Measurements from ENCODE around the gene PROCR. TPM values are rescaled to one million over a fixed set of nuclear protein-coding genes. Genes with fewer than 3 reads are reported as not detected.
A peak's percentile ranks its signal among the peaks of the same experiment; 100 is the strongest.
"Not testable (repeated sequence)": the region's sequence is repeated elsewhere in the genome, so short reads cannot be mapped to it uniquely, and the experiment has no call there.

PROCR gene
- total RNA-seq, 2 experiments from 2014 or later, result 1.5 to 2.4 TPM

GRCh38 chr20:35146299-35146919 lies 25.5 kb upstream of the PROCR start:
- peak; percentile 18 for ATAC-seq
- H3K4me3 Mint-ChIP-seq, result peak overlapping the region; percentile 93
- H3K27ac Mint-ChIP-seq, result peak overlapping the region; percentile 90
- DNase-seq, result peak; percentile 49
- CTCF ChIA-PET, result interaction anchor here (0.8 to 3.9 kb wide), 23 partner anchors 11 to 301 kb away, joined by 3 to 35 read pairs (median 4); partner anchors contain the start of genes GGT7, MMP24OS and PROCR
- peaks cover 31% of the 10 kb centered on the region for H3K4me1 Mint-ChIP-seq
- no peaks in the 10 kb centered on the region for H3K27me3 Mint-ChIP-seq
- no peaks in the 10 kb centered on the region for H3K9me3 Mint-ChIP-seq (ENCODE audit: low read depth)
- H3K36me3 Mint-ChIP-seq, result peaks cover 7% of the 10 kb centered on the region

- H3K4me3 Mint-ChIP-seq, result peak within 1 kb of the TSS; percentile 93
- no peaks in the 10 kb centered on the region for H3K9me3 Mint-ChIP-seq (ENCODE audit: low read depth)
- peaks cover 5% of the 10 kb centered on the region for H3K36me3 Mint-ChIP-seq
- peak; percentile 96 for DNase-seq
- peak; percentile 95 for ATAC-seq
- peaks cover 31% of the 10 kb centered on the region for H3K4me1 Mint-ChIP-seq
- H3K27me3 Mint-ChIP-seq, result no peaks in the 10 kb centered on the region
- peak within 1 kb of the TSS; percentile 90 for H3K27ac Mint-ChIP-seq
- CTCF ChIA-PET, result interaction anchor here (0.6 to 3.9 kb wide), 25 partner anchors 10 to 301 kb away, joined by 3 to 35 read pairs (median 4); partner anchors contain the start of genes GGT7 and MMP24OS
Observed at GRCh38 chr20:35146920-35147574, 24.8 kb upstream of the PROCR start, which contains the start of gene EDEM2. TSS of gene EDEM2 (minus strand) at chr20:35147336. CDS start at chr20:35147258, 78 bp downstream.

DNA sequence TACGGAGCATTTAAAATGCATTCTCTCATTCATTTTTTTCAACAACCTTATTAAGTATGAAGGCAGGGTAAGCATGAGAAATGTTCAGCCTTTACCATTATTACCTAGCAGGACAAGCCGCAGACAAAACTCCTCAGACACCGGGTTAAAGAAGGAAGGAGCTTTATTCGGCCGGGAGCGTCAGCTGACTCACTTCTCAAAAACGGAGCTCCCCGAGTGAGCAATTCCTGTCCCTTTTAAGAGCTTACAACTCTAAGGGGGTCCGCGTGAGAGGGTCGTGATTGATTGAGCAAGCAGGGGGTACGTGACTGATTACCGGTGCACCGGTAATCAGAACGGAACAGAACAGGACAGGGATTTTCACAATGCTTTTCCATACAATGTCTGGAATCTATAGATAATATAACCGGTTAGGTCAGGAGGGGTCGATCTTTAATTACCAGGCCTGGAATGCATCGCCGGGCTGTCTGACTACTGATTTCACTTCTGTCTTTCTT lies 24.2 kb upstream of the PROCR start:
- Mint-ChIP-seq H3K4me1 (peaks cover 31% of the 10 kb centered on the region), H3K27ac (peak overlapping the region; percentile 90), H3K4me3 (peak overlapping the region; percentile 93)
- peak; percentile 24 for ATAC-seq
- not testable (repeated sequence) for H3K27me3 Mint-ChIP-seq; DNase-seq; H3K36me3 Mint-ChIP-seq; H3K9me3 Mint-ChIP-seq (ENCODE audit: low read depth)
- CTCF ChIA-PET, result interaction anchor here (0.6 to 3.9 kb wide), 18 partner anchors 9 to 300 kb away, joined by 3 to 35 read pairs (median 4); partner anchors contain the start of gene MMP24OS

DNA sequence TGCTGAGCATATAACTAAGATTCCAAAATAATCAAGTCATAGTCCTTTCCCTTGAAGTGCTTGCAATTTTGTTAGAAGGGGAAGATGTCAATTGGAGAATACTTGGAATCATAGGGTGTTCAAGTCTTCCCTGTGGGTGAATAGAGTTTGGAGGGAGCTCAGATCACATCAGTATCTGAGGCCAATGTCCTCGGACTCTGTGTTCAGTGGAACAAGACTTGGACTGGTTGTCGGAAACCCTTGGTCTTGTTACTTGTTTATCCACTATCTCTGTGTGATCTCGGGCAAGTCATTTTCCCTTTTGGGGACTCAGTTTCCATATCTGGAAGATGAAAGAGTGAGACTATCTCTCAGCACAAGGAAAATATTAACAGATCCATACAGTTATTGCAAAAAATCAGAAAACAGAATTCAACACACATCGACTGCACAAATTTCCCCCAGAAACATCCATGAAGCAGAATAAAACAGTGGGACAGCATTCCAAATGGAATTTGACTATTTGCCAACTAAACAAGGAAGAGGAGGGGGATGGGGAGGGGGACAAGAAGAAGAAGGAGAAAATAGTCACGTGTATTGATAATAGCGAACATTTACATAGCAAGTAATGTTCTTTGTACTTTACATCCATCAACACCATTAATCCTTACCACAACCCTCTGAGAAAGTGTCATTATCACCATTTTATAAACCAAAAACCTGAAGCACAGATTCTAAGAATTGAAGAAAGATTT lies 20.9 kb upstream of the PROCR start:
- no peak overlapping the region for H3K27ac Mint-ChIP-seq
- ATAC-seq (no peak), DNase-seq (no peak)
- CTCF ChIA-PET, result no interaction called here
- H3K27me3 Mint-ChIP-seq, result no peaks in the 10 kb centered on the region
- peaks cover 19% of the 10 kb centered on the region for H3K4me1 Mint-ChIP-seq
- no peaks in the 10 kb centered on the region for H3K36me3 Mint-ChIP-seq
- no peak overlapping the region for H3K4me3 Mint-ChIP-seq
- H3K9me3 Mint-ChIP-seq (ENCODE audit: low read depth), result no peaks in the 10 kb centered on the region

- Mint-ChIP-seq H3K36me3 (no peaks in the 10 kb centered on the region), H3K27ac (no peak overlapping the region), H3K4me3 (no peak overlapping the region), H3K9me3 (ENCODE audit: low read depth) (no peaks in the 10 kb centered on the region), H3K4me1 (peaks cover 16% of the 10 kb centered on the region), H3K27me3 (no peaks in the 10 kb centered on the region)
- ATAC-seq (no peak), DNase-seq (no peak)
- CTCF ChIA-PET, result interaction anchor here (1.0 kb wide), 1 partner anchor 38 kb away, joined by 3 read pairs; no protein-coding TSS in a partner anchor
Observed at GRCh38 chr20:35151736-35152135, 20.1 kb upstream of the PROCR start.

- Mint-ChIP-seq H3K4me3 (no peak overlapping the region), H3K36me3 (no peaks in the 10 kb centered on the region), H3K4me1 (peaks cover 6% of the 10 kb centered on the region), H3K27me3 (no peaks in the 10 kb centered on the region), H3K9me3 (ENCODE audit: low read depth) (no peaks in the 10 kb centered on the region), H3K27ac (peak overlapping the region; percentile 33)
- CTCF ChIA-PET, result no interaction called here
- DNase-seq (no peak), ATAC-seq (no peak)
Observed at GRCh38 chr20:35155936-35156335, 15.9 kb upstream of the PROCR start.

- no peak for ATAC-seq
- H3K4me3 Mint-ChIP-seq, result no peak overlapping the region
- CTCF ChIA-PET, result interaction anchor here (1.3 to 1.5 kb wide), 2 partner anchors 10 to 12 kb away, joined by 3 to 4 read pairs; partner anchors contain the start of gene EDEM2
- no peaks in the 10 kb centered on the region for H3K9me3 Mint-ChIP-seq (ENCODE audit: low read depth)
- H3K4me1 Mint-ChIP-seq, result peaks cover 13% of the 10 kb centered on the region
- no peaks in the 10 kb centered on the region for H3K27me3 Mint-ChIP-seq
- DNase-seq, result no peak
- no peaks in the 10 kb centered on the region for H3K36me3 Mint-ChIP-seq
- H3K27ac Mint-ChIP-seq, result no peak overlapping the region
Observed at GRCh38 chr20:35156978-35157377, 14.9 kb upstream of the PROCR start.

DNA sequence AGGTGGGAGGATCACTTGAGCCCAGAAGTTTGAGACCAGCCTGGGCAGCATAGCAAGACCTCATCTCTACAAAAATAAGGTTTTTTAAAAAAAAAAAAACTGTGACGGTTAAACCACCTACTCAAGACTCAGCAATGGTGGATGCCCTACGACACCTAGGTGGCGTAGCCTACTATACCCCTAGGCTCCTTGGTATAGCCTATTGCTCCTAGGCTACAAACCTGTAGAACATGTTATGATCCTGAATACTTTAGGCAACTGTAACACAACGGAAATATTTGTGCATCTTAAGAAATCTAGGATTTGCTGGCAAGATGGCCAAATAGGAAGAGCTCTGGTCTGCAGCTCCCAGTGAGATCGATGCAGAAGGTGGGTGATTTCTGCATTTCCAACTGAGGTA lies 11.5 kb upstream of the PROCR start:
- ATAC-seq; DNase-seq; H3K36me3 Mint-ChIP-seq; H3K9me3 Mint-ChIP-seq (ENCODE audit: low read depth); H3K27me3 Mint-ChIP-seq; H3K4me3 Mint-ChIP-seq: not testable (repeated sequence)
- CTCF ChIA-PET, result interaction anchor here (3.0 kb wide), 1 partner anchor 14 kb away, joined by 9 read pairs; the partner anchor contains the start of gene EDEM2
- peaks cover 14% of the 10 kb centered on the region for H3K4me1 Mint-ChIP-seq
- peak overlapping the region; percentile 36 for H3K27ac Mint-ChIP-seq

DNA sequence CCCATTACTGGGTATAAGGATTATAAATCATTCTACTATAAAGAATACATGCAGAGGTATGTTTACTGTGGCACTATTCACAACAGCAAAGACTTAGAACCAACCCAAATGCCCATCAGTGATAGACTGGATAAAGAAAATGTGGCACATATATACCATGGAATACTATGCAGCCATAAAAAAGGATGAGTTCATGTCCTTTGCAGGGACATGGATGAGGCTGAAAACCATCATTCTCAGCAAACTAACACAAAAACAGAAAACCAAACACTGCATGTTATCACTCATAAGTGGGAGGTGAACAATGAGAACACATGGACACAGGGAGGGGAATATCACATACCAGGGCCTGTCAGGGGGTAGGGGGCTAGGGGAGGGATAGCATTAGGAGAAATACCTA lies 7.3 kb upstream of the PROCR start:
- H3K36me3 Mint-ChIP-seq; H3K9me3 Mint-ChIP-seq (ENCODE audit: low read depth); ATAC-seq; H3K27ac Mint-ChIP-seq; H3K27me3 Mint-ChIP-seq; H3K4me3 Mint-ChIP-seq; DNase-seq: not testable (repeated sequence)
- CTCF ChIA-PET, result interaction anchor here (2.0 kb wide), 1 partner anchor 20 kb away, joined by 7 read pairs; no protein-coding TSS in a partner anchor
- peaks cover 14% of the 10 kb centered on the region for H3K4me1 Mint-ChIP-seq

- no peak overlapping the region for H3K4me3 Mint-ChIP-seq
- no peak for ATAC-seq
- H3K27me3 Mint-ChIP-seq, result no peaks in the 10 kb centered on the region
- H3K4me1 Mint-ChIP-seq, result peaks cover 12% of the 10 kb centered on the region
- no peak for DNase-seq
- H3K27ac Mint-ChIP-seq, result no peak overlapping the region
- H3K36me3 Mint-ChIP-seq, result peaks cover 3% of the 10 kb centered on the region
- CTCF ChIA-PET, result interaction anchor here (1.8 to 2.0 kb wide), 2 partner anchors 18 to 21 kb away, joined by 3 to 7 read pairs; partner anchors contain the start of gene EDEM2
- H3K9me3 Mint-ChIP-seq (ENCODE audit: low read depth), result no peaks in the 10 kb centered on the region
Observed at GRCh38 chr20:35165221-35166185, 6.4 kb upstream of the PROCR start.

GRCh38 chr20:35166242-35166830 lies 5.5 kb upstream of the PROCR start:
- CTCF ChIA-PET, result interaction anchor here (1.8 to 2.0 kb wide), 2 partner anchors 19 to 22 kb away, joined by 3 to 7 read pairs; partner anchors contain the start of gene EDEM2

GRCh38 chr20:35167787-35168186 lies 4.1 kb upstream of the PROCR start:
- H3K4me1 Mint-ChIP-seq, result peaks cover 17% of the 10 kb centered on the region
- ATAC-seq, result no peak
- H3K36me3 Mint-ChIP-seq, result peaks cover 3% of the 10 kb centered on the region
- H3K4me3 Mint-ChIP-seq, result no peak overlapping the region
- H3K27me3 Mint-ChIP-seq, result no peaks in the 10 kb centered on the region
- no peak overlapping the region for H3K27ac Mint-ChIP-seq
- no peaks in the 10 kb centered on the region for H3K9me3 Mint-ChIP-seq (ENCODE audit: low read depth)
- DNase-seq, result no peak
- CTCF ChIA-PET, result no interaction called here

More at GRCh38 chr20:35166242-35166830, 5.5 kb upstream of the PROCR start:
- no peak overlapping the region for H3K4me3 Mint-ChIP-seq
- H3K9me3 Mint-ChIP-seq (ENCODE audit: low read depth), result no peaks in the 10 kb centered on the region
- DNase-seq (no peak), ATAC-seq (no peak)
- H3K27me3 Mint-ChIP-seq, result no peaks in the 10 kb centered on the region
- H3K36me3 Mint-ChIP-seq, result peaks cover 3% of the 10 kb centered on the region
- H3K4me1 Mint-ChIP-seq, result peaks cover 9% of the 10 kb centered on the region
- H3K27ac Mint-ChIP-seq, result no peak overlapping the region

Measured in activated CD8-positive, alpha-beta memory T cell treated with anti-CD3 and anti-CD28 coated beads, Interleukin-2, amount 10 ng/mL, durations not matched to agents 7 days and 5 days (primary cell).